ENCODE results near the gene CRTAP.
"Not testable (repeated sequence)": the region's sequence is repeated elsewhere in the genome, so short reads cannot be mapped to it uniquely, and the experiment has no call there.

CRTAP gene

DNA sequence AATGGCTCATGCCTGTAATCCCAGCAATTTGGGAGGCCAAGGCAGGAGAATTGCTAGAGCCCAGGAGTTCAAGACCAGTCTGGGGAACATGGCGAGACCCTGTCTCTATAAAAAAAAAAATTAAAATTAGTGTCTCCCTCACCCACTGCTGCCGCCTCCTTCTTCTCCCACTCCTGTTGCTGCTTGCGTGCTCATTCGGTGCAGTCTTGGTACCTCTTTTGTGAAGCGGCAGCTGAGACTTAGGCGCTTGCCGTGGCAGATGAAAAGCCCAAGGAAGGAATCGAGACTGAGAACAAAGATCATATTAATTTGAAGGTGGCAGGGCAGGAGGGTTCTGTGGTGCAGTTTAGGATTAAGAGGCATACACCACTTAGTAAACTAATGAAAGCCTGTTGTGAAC lies 36.9 kb upstream of the CRTAP start:
- Histone ChIP-seq H3K27ac (replicated peaks) (no peak overlapping the region), H3K4me3 (replicated peaks; ENCODE audit: insufficient read depth, low read length) (no peak overlapping the region), H3K27me3 (ENCODE audit: insufficient read depth, poor library complexity, severe bottlenecking) (no peaks in the 10 kb centered on the region)
- no peak for DNase-seq (ENCODE audit: low read depth in 1 of 2, low spot score in 1 of 2)
- TF ChIP-seq SPI1 (IDR thresholded peaks at IDR 0.05; ENCODE audit: borderline replicate concordance, low read depth), result no peak
- TF ChIP-seq, protein P1, sequence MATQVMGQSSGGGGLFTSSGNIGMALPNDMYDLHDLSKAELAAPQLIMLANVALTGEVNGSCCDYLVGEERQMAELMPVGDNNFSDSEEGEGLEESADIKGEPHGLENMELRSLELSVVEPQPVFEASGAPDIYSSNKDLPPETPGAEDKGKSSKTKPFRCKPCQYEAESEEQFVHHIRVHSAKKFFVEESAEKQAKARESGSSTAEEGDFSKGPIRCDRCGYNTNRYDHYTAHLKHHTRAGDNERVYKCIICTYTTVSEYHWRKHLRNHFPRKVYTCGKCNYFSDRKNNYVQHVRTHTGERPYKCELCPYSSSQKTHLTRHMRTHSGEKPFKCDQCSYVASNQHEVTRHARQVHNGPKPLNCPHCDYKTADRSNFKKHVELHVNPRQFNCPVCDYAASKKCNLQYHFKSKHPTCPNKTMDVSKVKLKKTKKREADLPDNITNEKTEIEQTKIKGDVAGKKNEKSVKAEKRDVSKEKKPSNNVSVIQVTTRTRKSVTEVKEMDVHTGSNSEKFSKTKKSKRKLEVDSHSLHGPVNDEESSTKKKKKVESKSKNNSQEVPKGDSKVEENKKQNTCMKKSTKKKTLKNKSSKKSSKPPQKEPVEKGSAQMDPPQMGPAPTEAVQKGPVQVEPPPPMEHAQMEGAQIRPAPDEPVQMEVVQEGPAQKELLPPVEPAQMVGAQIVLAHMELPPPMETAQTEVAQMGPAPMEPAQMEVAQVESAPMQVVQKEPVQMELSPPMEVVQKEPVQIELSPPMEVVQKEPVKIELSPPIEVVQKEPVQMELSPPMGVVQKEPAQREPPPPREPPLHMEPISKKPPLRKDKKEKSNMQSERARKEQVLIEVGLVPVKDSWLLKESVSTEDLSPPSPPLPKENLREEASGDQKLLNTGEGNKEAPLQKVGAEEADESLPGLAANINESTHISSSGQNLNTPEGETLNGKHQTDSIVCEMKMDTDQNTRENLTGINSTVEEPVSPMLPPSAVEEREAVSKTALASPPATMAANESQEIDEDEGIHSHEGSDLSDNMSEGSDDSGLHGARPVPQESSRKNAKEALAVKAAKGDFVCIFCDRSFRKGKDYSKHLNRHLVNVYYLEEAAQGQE (IDR thresholded peaks at IDR 0.05; ENCODE audit: insufficient replicate concordance, low read depth), result no peak
- TF ChIP-seq, protein P2, sequence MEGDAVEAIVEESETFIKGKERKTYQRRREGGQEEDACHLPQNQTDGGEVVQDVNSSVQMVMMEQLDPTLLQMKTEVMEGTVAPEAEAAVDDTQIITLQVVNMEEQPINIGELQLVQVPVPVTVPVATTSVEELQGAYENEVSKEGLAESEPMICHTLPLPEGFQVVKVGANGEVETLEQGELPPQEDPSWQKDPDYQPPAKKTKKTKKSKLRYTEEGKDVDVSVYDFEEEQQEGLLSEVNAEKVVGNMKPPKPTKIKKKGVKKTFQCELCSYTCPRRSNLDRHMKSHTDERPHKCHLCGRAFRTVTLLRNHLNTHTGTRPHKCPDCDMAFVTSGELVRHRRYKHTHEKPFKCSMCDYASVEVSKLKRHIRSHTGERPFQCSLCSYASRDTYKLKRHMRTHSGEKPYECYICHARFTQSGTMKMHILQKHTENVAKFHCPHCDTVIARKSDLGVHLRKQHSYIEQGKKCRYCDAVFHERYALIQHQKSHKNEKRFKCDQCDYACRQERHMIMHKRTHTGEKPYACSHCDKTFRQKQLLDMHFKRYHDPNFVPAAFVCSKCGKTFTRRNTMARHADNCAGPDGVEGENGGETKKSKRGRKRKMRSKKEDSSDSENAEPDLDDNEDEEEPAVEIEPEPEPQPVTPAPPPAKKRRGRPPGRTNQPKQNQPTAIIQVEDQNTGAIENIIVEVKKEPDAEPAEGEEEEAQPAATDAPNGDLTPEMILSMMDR (IDR thresholded peaks at IDR 0.05; ENCODE audit: insufficient read depth, low read length), result no peak
- TF ChIP-seq GABPA (IDR thresholded peaks at IDR 0.05; ENCODE audit: low read depth), result no peak
- no peak for TF ChIP-seq POLR2AphosphoS5 (IDR thresholded peaks at IDR 0.05; ENCODE audit: low read depth)

GRCh38 chr3:33077976-33078375 lies 35.8 kb upstream of the CRTAP start:
- TF ChIP-seq POLR2AphosphoS5 (IDR thresholded peaks at IDR 0.05; ENCODE audit: low read depth), result no peak
- H3K4me3 ChIP-seq (replicated peaks; ENCODE audit: insufficient read depth, low read length), result no peak overlapping the region

DNA sequence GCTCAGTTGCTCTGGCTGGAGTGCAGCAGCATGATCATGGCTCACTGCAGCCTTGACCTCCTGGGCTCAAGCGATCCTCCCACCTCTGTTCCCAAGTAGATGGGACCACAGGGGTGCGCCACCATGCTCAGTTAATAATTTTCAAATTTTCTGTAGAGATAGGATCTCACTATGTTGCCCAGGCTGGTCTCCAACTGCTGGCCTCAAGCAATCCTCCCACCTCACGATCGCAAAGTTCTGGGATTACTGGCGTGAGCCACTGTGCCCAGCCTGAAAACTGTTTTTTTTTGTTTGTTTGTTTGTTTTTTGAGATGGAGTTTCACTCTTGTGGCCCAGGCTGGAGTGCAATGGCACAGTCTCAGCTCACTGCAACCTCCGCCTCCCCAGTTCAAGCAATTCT lies 34.0 kb upstream of the CRTAP start:
- not testable (repeated sequence) for H3K27ac ChIP-seq (replicated peaks); H3K4me3 ChIP-seq (replicated peaks; ENCODE audit: insufficient read depth, low read length); DNase-seq (ENCODE audit: low read depth in 1 of 2, low spot score in 1 of 2); H3K27me3 ChIP-seq (ENCODE audit: insufficient read depth, poor library complexity, severe bottlenecking)

More at GRCh38 chr3:33077976-33078375, 35.8 kb upstream of the CRTAP start:
- Histone ChIP-seq H3K27ac (replicated peaks) (no peak overlapping the region), H3K27me3 (ENCODE audit: insufficient read depth, poor library complexity, severe bottlenecking) (no peaks in the 10 kb centered on the region)
- DNase-seq (ENCODE audit: low read depth in 1 of 2, low spot score in 1 of 2), result no peak

DNA sequence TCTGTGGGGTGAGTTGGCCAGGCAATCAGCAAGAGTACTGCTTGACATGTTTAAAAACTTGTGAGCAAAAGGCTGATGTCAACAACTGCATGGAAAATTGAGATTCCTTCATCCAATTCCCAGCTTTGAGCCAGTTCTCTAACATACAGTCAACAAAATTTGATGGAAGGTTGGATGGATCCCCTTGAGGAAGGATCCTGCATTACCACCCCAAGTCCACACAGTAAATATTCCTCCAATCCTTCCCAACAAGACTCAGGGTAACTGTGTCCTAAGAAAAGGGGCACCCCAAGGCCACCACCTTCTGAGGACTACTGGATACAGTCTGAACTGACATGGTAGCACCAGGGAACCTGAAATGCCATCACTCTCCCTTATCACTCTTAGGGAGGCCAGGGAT lies 32.0 kb upstream of the CRTAP start:
- TF ChIP-seq, protein P1 (IDR thresholded peaks at IDR 0.05; ENCODE audit: insufficient replicate concordance, low read depth), result no peak
- TF ChIP-seq, protein P2 (IDR thresholded peaks at IDR 0.05; ENCODE audit: insufficient read depth, low read length), result no peak
- TF ChIP-seq GABPA (IDR thresholded peaks at IDR 0.05; ENCODE audit: low read depth) (no peak), SPI1 (IDR thresholded peaks at IDR 0.05; ENCODE audit: borderline replicate concordance, low read depth) (no peak), POLR2AphosphoS5 (IDR thresholded peaks at IDR 0.05; ENCODE audit: low read depth) (no peak)
- Histone ChIP-seq H3K4me3 (replicated peaks; ENCODE audit: insufficient read depth, low read length) (no peak overlapping the region), H3K27me3 (ENCODE audit: insufficient read depth, poor library complexity, severe bottlenecking) (no peaks in the 10 kb centered on the region), H3K27ac (replicated peaks) (no peak overlapping the region)
- no peak for DNase-seq (ENCODE audit: low read depth in 1 of 2, low spot score in 1 of 2)

DNA sequence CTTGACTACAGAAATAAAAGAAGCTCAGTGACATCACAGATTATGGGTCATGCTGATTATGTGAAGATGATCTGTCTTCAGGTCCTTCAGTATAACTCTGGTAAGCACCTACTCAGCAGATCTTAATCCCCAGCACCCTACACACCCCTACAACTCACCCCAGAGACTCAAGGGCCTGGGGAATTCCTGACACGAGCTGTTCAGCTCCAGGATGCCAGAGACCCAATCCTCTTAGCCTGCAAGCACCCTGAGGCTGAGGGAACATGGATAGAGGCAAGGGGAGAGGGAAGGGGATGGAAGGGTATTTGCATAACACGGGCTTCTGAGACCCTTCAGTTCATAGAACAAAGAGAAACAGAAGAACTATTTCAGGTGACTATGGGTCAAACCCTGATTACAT lies 29.9 kb upstream of the CRTAP start:
- TF ChIP-seq, protein P1 (IDR thresholded peaks at IDR 0.05; ENCODE audit: insufficient replicate concordance, low read depth), result no peak
- no peak for TF ChIP-seq POLR2AphosphoS5 (IDR thresholded peaks at IDR 0.05; ENCODE audit: low read depth)
- TF ChIP-seq, protein P2 (IDR thresholded peaks at IDR 0.05; ENCODE audit: insufficient read depth, low read length), result no peak
- no peak for TF ChIP-seq GABPA (IDR thresholded peaks at IDR 0.05; ENCODE audit: low read depth)
- TF ChIP-seq SPI1 (IDR thresholded peaks at IDR 0.05; ENCODE audit: borderline replicate concordance, low read depth), result no peak
- DNase-seq (ENCODE audit: low read depth in 1 of 2, low spot score in 1 of 2), result no peak
- no peak overlapping the region for H3K27ac ChIP-seq (replicated peaks)
- no peaks in the 10 kb centered on the region for H3K27me3 ChIP-seq (ENCODE audit: insufficient read depth, poor library complexity, severe bottlenecking)
- no peak overlapping the region for H3K4me3 ChIP-seq (replicated peaks; ENCODE audit: insufficient read depth, low read length)
